OCI-LY7 (cell line): ENCODE data around the gene SKA1.

ENCODE experiments used
- CTCF ChIP-seq: fragments of 200-600 bp; sonication (generic); conservative IDR thresholded peaks from 2 replicates; pipeline ENCODE4 v1.5.1; 2014; ENCODE audit warnings: mild to moderate bottlenecking, antibody characterized with exemption, low read length, moderate library complexity, mixed read lengths
- EZH2phosphoT487 ChIP-seq: fragments of 200-600 bp; sonication (generic); IDR thresholded peaks from 2 replicates; pipeline ENCODE4 v1.6.1; 2018; ENCODE audit warnings: low read depth, borderline replicate concordance, mild to moderate bottlenecking, mixed run types, antibody characterized with exemption, low read length, moderate library complexity, mixed read lengths

GRCh38 chr18:50432915-50433314 lies 58.1 kb downstream of the SKA1 start:
- TF ChIP-seq CTCF (no peak), EZH2phosphoT487 (no peak)
